GM19463 (cell line): ENCODE results near the gene MACROH2A2.
"Not testable (repeated sequence)": the region's sequence is repeated elsewhere in the genome, so short reads cannot be mapped to it uniquely, and the experiment has no call there.

ENCODE experiments used
- ATAC-seq: cut with Tn5 transposase; IDR thresholded peaks from one replicate; pipeline ENCODE4 v1.9.1; 2021; ENCODE audit warnings: mild to moderate bottlenecking, moderate library complexity; ENCODE audit not compliant: unreplicated experiment

MACROH2A2 gene

GRCh38 chr10:70097459-70097858, 44.8 kb downstream of the MACROH2A2 start:
- ATAC-seq: no peak

- ATAC-seq: no peak
Observed at GRCh38 chr10:70098271-70098670, 45.6 kb downstream of the MACROH2A2 start.

GRCh38 chr10:70101068-70101562, 48.5 kb downstream of the MACROH2A2 start:
- not testable (repeated sequence) for ATAC-seq

- ATAC-seq: no peak
Observed at GRCh38 chr10:70101668-70102067, 49.0 kb downstream of the MACROH2A2 start.

- no peak for ATAC-seq
Observed at GRCh38 chr10:70106958-70107791, 54.5 kb downstream of the MACROH2A2 start.

GRCh38 chr10:70109064-70109729, 56.6 kb downstream of the MACROH2A2 start:
- no peak for ATAC-seq

GRCh38 chr10:70111496-70111895, 58.9 kb downstream of the MACROH2A2 start:
- ATAC-seq: no peak

- ATAC-seq: no peak
Observed at GRCh38 chr10:70112071-70112470, 59.4 kb downstream of the MACROH2A2 start.

GRCh38 chr10:70114902-70115301, 62.3 kb downstream of the MACROH2A2 start:
- ATAC-seq: no peak

GRCh38 chr10:70115948-70116682, 63.5 kb downstream of the MACROH2A2 start:
- peak; percentile 53 for ATAC-seq

GRCh38 chr10:70117646-70118045, 65.0 kb downstream of the MACROH2A2 start:
- ATAC-seq: no peak

- ATAC-seq: no peak
Observed at GRCh38 chr10:70118196-70118595, 65.5 kb downstream of the MACROH2A2 start.

GRCh38 chr10:70119197-70119596, 66.6 kb downstream of the MACROH2A2 start:
- no peak for ATAC-seq

GRCh38 chr10:70119623-70120022, 67.0 kb downstream of the MACROH2A2 start:
- ATAC-seq: no peak

GRCh38 chr10:70120417-70120816, 67.8 kb downstream of the MACROH2A2 start:
- no peak for ATAC-seq

- no peak for ATAC-seq
Observed at GRCh38 chr10:70121281-70121949, 68.8 kb downstream of the MACROH2A2 start.

GRCh38 chr10:70122742-70123141, 70.1 kb downstream of the MACROH2A2 start:
- ATAC-seq: no peak

- ATAC-seq: not testable (repeated sequence)
Observed at GRCh38 chr10:70123166-70123565, 70.5 kb downstream of the MACROH2A2 start.

- ATAC-seq: no peak
Observed at GRCh38 chr10:70123817-70124216, 71.2 kb downstream of the MACROH2A2 start.

GRCh38 chr10:70124415-70124814, 71.8 kb downstream of the MACROH2A2 start:
- ATAC-seq: no peak

GRCh38 chr10:70124918-70125317, 72.3 kb downstream of the MACROH2A2 start:
- no peak for ATAC-seq
